Stimulated activated CD4-positive, alpha-beta T cell treated with anti-CD3 and anti-CD28 coated beads, Interleukin-12 subunit alpha, Interleukin-12 subunit beta, amount 100 ng/mL, for 4 hours (primary cell): Measurements from ENCODE around the gene ALDH3B2.
"Not testable (repeated sequence)": the region's sequence is repeated elsewhere in the genome, so short reads cannot be mapped to it uniquely, and the experiment has no call there.

ENCODE experiments used
- DNase-seq: peaks from one replicate; pipeline ENCODE4 v3.0.0-alpha.2; 2020

Gene ALDH3B2

GRCh38 chr11:67682126-67683034 lies 8.0 kb upstream of the ALDH3B2 start:
- DNase-seq = not testable (repeated sequence)

DNA sequence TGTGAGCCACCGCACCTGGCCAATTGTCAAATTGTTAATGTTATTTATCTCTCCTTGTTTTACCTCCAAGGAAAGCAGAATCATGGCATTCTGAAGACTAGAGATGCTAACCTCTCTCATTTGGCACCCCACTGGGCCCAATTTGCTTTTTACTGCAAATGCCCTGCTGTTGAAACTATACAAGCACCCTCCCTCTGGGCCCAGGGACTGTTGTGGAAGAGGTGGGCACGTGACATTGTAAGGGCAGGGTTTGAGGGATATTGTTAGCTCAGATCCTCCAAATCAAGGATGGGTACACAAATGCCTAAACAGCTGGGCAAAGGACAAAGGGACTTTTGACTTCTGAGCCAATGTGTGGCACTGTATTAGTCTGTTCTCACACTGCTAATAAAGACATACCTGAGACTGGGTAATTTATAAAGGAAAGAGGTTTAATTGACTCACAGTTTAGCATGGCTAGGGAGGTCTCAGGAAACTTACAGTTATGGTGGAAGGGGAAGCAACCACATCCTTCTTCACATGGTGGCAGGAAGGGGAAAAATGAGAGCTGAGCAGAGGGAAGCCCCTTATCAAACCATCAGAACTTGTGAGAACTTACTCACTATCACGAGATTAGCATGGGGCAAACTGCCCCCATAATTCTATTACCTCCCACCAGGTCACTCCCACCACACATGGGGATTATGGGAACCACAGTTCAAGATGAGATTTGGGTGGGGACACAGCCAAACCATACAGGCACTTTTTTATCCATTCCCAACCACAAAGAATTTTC lies 6.5 kb upstream of the ALDH3B2 start:
- DNase-seq = no peak

- no peak for DNase-seq
Measured at GRCh38 chr11:67675058-67675747, 780 bp upstream of the ALDH3B2 start.

DNA sequence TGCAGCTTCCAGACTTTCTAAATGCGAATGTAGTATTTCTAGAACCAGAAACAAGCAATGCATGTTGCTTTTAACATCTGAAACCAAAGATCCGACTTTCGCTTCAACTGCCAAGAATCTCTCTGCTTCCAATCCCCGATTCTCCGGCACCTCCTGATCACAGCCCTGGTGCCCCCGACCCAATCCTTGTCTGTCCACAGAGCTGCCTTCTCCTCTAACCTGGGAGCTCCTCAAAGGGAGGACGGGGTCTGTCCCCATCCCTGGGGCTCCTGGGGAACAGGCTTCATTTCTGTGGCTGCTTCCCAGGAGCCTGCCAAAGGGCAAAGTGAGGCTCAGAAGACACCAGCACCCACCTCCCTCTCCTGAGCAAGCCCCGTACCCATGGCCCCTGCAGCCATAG lies 521 bp downstream of the ALDH3B2 start:
- DNase-seq = no peak

DNA sequence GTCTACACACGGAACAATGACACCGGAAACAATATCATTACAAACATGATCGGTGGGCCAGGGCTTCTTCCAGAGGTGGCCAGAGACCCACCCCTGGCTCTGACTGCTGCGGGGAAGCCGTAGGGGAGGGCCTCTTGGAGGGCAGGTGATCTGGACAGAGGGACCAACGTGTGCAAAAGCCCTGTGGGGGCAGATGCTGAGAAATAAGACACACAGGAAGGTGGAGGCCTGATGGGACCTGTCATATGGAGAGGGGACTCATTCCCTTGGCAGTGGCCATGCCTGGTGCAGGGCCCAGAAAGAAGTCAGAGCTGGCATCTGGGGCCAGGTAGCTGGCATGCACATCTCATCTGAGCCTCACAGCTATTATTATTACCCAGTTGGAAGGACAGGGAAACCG lies 1.1 kb downstream of the ALDH3B2 start:
- DNase-seq = no peak

GRCh38 chr11:67671211-67671520 lies 3.3 kb downstream of the ALDH3B2 start:
- no peak for DNase-seq

GRCh38 chr11:67670316-67671210 lies 3.9 kb downstream of the ALDH3B2 start:
- no peak for DNase-seq

DNA sequence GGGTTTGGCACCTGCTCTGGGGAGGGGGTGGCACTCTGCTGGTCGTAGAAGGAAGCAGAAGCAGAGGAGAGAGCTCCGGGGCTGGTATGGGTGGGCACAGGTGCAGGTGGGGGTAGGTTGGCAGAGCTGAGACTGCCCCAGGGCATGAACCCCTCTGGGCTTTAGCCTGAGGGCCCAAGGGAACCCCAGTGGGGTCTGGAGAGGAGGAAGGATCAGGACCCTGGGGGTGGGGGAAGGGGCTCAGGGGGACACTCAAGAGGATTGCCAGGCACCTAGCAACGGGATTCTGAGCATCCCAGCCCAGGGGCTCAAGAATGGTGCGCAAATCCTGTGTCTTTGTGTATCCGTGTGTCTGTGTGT lies 6.3 kb downstream of the ALDH3B2 start:
- DNase-seq = no peak

DNA sequence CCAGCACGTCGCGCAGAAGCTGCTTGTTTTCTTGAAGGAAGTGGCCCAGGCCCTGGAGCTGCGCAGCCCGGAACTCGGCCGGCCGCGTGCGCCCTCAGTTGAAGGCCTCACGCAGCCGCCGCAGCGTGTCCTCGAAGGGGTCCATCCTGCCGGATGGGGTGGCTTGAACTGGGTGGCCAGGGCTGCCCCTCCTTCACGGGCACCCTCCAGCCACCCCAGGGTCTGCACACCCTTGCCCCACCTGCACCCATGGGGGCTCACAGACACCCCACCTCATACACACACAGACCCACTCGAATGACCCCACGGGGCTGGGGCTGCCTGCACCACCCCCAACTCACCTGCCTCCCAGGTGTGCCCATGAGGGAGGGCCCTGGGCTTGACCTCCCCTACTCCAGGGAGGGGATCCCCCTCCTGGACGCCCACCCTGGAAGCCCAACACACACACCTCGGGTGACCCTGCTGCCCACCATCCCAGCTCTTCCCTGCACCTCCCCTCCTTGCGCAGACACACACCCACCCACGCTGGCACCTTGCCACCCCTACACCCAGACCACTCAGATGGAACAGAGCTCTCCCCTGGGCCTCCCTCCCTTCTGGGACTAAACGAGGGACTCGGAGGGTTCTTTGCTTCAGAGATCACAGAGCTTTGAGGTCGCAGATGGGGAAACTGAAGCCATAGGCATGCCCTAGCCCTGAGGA lies 6.8 kb downstream of the ALDH3B2 start:
- DNase-seq = no peak

GRCh38 chr11:67666676-67667489 lies 7.5 kb downstream of the ALDH3B2 start:
- no peak for DNase-seq

- DNase-seq = no peak
Measured at GRCh38 chr11:67666303-67666645, 8.1 kb downstream of the ALDH3B2 start.

DNA sequence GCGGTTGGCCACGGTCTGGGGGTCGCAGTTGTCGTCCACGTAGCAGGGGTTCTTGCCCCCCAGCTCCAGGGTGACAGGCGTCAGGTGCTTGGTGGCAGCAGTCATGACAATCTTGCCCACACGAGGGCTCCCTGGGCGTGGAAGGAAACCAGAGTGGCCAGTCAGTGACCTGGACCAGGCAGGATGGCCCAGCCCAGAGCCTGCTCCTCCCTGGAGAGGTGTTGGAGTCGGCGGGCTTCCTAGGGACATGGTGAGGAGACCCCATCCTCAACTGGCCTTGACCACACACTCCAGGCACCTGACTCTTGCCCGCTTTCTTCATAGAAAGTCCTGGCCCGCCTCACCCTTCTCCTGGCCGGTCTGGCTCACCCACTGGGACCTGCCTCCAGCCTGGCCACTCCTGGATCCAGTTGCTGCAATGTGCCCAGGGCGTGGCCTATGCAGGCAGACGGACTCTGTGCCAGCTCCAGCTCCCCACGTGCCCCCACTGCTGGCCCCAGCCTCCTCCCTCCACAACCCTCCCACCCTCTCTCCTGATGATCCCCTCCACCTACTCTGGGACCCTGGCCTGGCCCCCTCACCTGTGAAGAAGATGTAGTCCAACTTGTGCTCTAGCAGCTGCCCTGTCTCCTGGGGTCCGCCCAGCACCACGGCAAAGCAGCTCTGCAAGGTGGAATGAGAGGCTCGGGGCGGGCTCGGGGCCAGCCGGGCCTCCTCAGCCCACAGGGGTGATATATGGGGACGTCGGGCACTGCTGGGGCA lies 8.7 kb downstream of the ALDH3B2 start:
- no peak for DNase-seq

GRCh38 chr11:67664696-67665540 lies 9.5 kb downstream of the ALDH3B2 start:
- no peak for DNase-seq

DNA sequence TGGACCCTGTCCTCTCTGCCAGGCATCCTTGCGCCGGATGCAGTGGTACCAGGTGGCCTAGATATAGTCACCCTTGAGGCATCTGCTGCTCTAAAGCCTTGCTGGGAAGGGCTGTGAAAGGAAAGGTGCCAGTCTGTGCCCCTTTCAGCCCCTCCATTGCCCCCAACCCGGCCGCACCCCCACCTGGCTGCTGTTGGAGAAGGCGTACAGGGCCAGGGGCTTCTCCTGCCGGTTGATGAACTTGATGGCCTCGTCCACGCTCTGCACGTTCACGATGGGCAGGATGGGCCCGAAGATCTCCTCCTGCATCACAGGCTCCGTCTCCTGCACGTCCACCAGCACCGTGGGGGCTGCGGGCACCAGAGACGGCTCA lies 10.2 kb downstream of the ALDH3B2 start:
- DNase-seq = no peak

DNA sequence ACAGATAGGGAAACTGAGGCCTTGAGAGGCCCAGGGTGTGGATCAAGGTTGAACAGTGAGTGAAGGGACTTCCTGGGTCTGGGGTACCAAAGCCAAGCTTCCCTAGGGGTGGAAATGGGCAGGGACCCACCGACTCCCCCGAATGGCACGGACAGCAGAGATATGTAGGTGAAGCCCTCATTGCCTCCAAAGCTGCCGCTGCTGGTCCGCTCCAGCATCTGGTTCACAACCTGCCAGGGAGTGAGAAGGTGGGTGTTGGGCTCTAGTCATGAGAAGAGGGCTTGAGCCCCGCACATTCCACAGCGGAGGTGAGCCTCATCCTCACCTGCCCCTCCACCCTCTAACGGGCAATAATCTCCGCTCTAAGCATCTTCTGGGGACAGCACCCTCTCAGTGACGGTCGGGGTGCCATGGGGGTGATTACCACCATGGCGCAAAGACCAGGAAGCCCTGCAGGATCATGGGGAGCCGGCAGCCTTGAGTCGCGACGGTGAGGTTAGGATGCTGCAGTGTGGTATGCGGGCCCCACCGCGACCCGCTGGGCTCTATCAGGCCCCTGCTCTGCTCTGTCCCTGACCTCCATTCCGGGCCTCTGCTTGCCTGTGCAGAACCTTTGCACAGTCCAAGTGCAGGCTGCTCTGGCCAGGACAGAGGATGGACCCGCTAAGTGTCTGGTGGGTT lies 10.8 kb downstream of the ALDH3B2 start:
- DNase-seq = no peak

GRCh38 chr11:67662835-67663531 lies 11.4 kb downstream of the ALDH3B2 start:
- no peak for DNase-seq

- no peak for DNase-seq
Measured at GRCh38 chr11:67662142-67662834, 12.1 kb downstream of the ALDH3B2 start.

DNA sequence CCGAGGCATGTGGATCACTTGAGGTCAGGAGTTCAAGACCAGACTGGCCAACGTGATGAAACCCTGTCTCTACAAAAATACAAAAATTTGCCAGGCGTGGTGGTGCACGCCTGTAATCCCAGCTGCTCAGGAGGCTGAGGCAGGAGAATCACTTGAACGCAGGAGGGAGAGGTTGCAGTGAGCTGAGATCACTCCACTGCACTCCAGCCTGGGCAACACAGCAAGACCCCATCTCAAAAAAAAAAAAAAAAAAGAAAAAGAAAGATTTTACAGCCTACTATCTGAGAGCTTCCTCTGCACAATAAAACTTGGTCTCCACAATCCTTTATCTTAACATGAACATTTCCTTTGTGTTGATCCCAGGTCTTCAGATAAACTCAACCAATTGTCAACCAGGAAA lies 13.7 kb downstream of the ALDH3B2 start:
- not testable (repeated sequence) for DNase-seq
